Ovary (tissue), 3 donors: ENCODE results near the gene PPP4R1.

ENCODE experiments used
- CTCF ChIP-seq, 3 donors: fragments of 450-650 bp in 2 of 3; fragments of 200-600 bp in 1 of 3; IDR thresholded peaks; one replicate each; pipeline versions ENCODE4 v1.5.1 to v1.8.0; 2016 to 2022; ENCODE audit warnings: antibody characterized with exemption in 3 of 3, mild to moderate bottlenecking in 1 of 3
- EP300 ChIP-seq: sonication (generic); formaldehyde crosslinking; IDR thresholded peaks from one replicate; pipeline ENCODE4 v1.6.1; 2017; ENCODE audit warnings: antibody characterized with exemption
- POLR2A ChIP-seq: fragments of 450-650 bp; IDR thresholded peaks from one replicate; pipeline ENCODE4 v1.6.1; 2017; ENCODE audit warnings: antibody characterized with exemption, mild to moderate bottlenecking, moderate library complexity
- donor health status: DM: no; HTN: no; CAD: no.

- TF ChIP-seq CTCF (IDR thresholded peaks at IDR 0.05), result no peak
- TF ChIP-seq POLR2A, result no peak
- TF ChIP-seq EP300, result no peak
Observed at GRCh38 chr18:9506046-9506792, 108.1 kb downstream of the PPP4R1 start.
